H9 (cell line): Measurements from ENCODE around the gene MIOS. TPM values are rescaled to one million over a fixed set of nuclear protein-coding genes. Genes with fewer than 3 reads are reported as not detected.
"Not testable (repeated sequence)": the region's sequence is repeated elsewhere in the genome, so short reads cannot be mapped to it uniquely, and the experiment has no call there.

Experiments
- DNase-seq: peaks from one replicate; pipeline ENCODE4 v3.0.0-alpha.2; 2017
- H2AFZ ChIP-seq: one replicate; pipeline ENCODE4 v1.6.1; 2013; ENCODE audit warnings: mild to moderate bottlenecking, low read length, control low read depth, moderate library complexity
- H2AK5ac ChIP-seq: 2 replicates; pipeline ENCODE4 v1.6.1; 2013; ENCODE audit warnings: low read length, control low read depth, mixed read lengths; ENCODE audit not compliant: insufficient read length
- H2BK120ac ChIP-seq: one replicate; pipeline ENCODE4 v1.6.1; 2013; ENCODE audit warnings: low read depth, mild to moderate bottlenecking, low read length, control low read depth, inconsistent platforms; ENCODE audit not compliant: poor library complexity, severe bottlenecking
- H2BK12ac ChIP-seq: 2 replicates; pipeline ENCODE4 v1.6.1; 2013; ENCODE audit warnings: low read length, control low read depth, mixed read lengths, low read depth; ENCODE audit not compliant: insufficient read length
- H2BK15ac ChIP-seq: 2 replicates; pipeline ENCODE4 v1.6.1; 2013; ENCODE audit warnings: low read depth, low read length, control low read depth
- H2BK20ac ChIP-seq: one replicate; pipeline ENCODE4 v1.6.1; 2013; ENCODE audit warnings: low read depth, mild to moderate bottlenecking, low read length, control low read depth, inconsistent platforms; ENCODE audit not compliant: poor library complexity, severe bottlenecking
- H2BK5ac ChIP-seq: 2 replicates; pipeline ENCODE4 v1.6.1; 2013; ENCODE audit warnings: low read length, control low read depth, mixed read lengths; ENCODE audit not compliant: insufficient read length
- H3K14ac ChIP-seq: 2 replicates; pipeline ENCODE4 v1.6.1; 2013; ENCODE audit warnings: low read length, control low read depth; ENCODE audit not compliant: insufficient read depth
- H3K18ac ChIP-seq: 2 replicates; pipeline ENCODE4 v1.6.1; 2013; ENCODE audit warnings: low read depth, mild to moderate bottlenecking, mixed read lengths, low read length, control low read depth; ENCODE audit not compliant: insufficient read length
- H3K23ac ChIP-seq: 2 replicates; pipeline ENCODE4 v1.6.1; 2013; ENCODE audit warnings: low read length, control low read depth, mixed read lengths, low read depth; ENCODE audit not compliant: insufficient read length
- H3K23me2 ChIP-seq: 2 replicates; pipeline ENCODE4 v1.6.1; 2013; ENCODE audit warnings: low read depth, mild to moderate bottlenecking, mixed read lengths, low read length, control low read depth; ENCODE audit not compliant: insufficient read length, poor library complexity, severe bottlenecking
- H3K27ac ChIP-seq: 2 replicates; pipeline ENCODE4 v1.5.1; 2013; ENCODE audit warnings: low read length, control low read depth, mixed read lengths, low read depth; ENCODE audit not compliant: insufficient read length
- H3K27me3 ChIP-seq: 2 replicates; pipeline ENCODE4 v1.6.1; 2013; ENCODE audit warnings: low read length, control low read depth, inconsistent platforms; ENCODE audit not compliant: insufficient read depth
- H3K4ac ChIP-seq: 2 replicates; pipeline ENCODE4 v1.6.1; 2013; ENCODE audit warnings: low read depth, mild to moderate bottlenecking, control low read depth, inconsistent platforms, low read length, moderate library complexity
- H3K4me1 ChIP-seq: 2 replicates; pipeline ENCODE4 v1.6.1; 2013; ENCODE audit warnings: low read length, control low read depth, inconsistent platforms; ENCODE audit not compliant: insufficient read depth
- H3K4me2 ChIP-seq: 2 replicates; pipeline ENCODE4 v1.6.1; 2013; ENCODE audit warnings: low read length, control low read depth, mixed read lengths; ENCODE audit not compliant: insufficient read length, insufficient read depth
- H3K56ac ChIP-seq: 2 replicates; pipeline ENCODE4 v1.6.1; 2013; ENCODE audit warnings: low read depth, mild to moderate bottlenecking, mixed read lengths, low read length, control low read depth; ENCODE audit not compliant: insufficient read length
- H3K79me1 ChIP-seq: 2 replicates; pipeline ENCODE4 v1.6.1; 2013; ENCODE audit warnings: low read depth, mild to moderate bottlenecking, moderate library complexity, low read length, control low read depth, inconsistent platforms; ENCODE audit not compliant: insufficient read depth, poor library complexity, severe bottlenecking
- H3K79me2 ChIP-seq: 2 replicates; pipeline ENCODE4 v1.6.1; 2013; ENCODE audit warnings: low read length, control low read depth, inconsistent platforms; ENCODE audit not compliant: insufficient read depth
- H3K9ac ChIP-seq: 2 replicates; pipeline ENCODE4 v1.6.1; 2013; ENCODE audit warnings: low read length, control low read depth, mixed read lengths; ENCODE audit not compliant: insufficient read length; ENCODE audit errors: extremely low read depth
- H3K9me3 ChIP-seq: one replicate; pipeline ENCODE4 v1.6.1; 2013; ENCODE audit warnings: low read depth, low read length, inconsistent platforms; ENCODE audit not compliant: control insufficient read depth
- H3T11ph ChIP-seq: one replicate; pipeline ENCODE4 v1.6.1; 2013; ENCODE audit warnings: mild to moderate bottlenecking, low read length, control low read depth, inconsistent platforms
- H4K20me1 ChIP-seq: one replicate; pipeline ENCODE4 v1.6.1; 2013; ENCODE audit not compliant: control insufficient read depth, insufficient read length, insufficient read depth
- H4K5ac ChIP-seq: 2 replicates; pipeline ENCODE4 v1.6.1; 2013; ENCODE audit warnings: low read depth, mild to moderate bottlenecking, mixed read lengths, low read length, control low read depth; ENCODE audit not compliant: insufficient read length
- H4K8ac ChIP-seq: replicated peaks from 2 replicates; pipeline ENCODE4 v1.6.1; 2013; ENCODE audit warnings: low read length, control low read depth, mixed read lengths, low read depth; ENCODE audit not compliant: insufficient read length
- H4K91ac ChIP-seq: 2 replicates; pipeline ENCODE4 v1.6.1; 2013; ENCODE audit warnings: low read depth, mild to moderate bottlenecking, moderate library complexity, mixed read lengths, low read length, control low read depth; ENCODE audit not compliant: insufficient read length
- H3K27ac Mint-ChIP-seq, 3 experiments: 2 replicates in 2 of 3; 3 replicates in 1 of 3; pipeline ENCODE4 v1.8.0; 2020 to 2021; ENCODE audit warnings: mixed read lengths in 3 of 3, mild to moderate bottlenecking in 1 of 3, moderate library complexity in 1 of 3
- H3K27me3 Mint-ChIP-seq: 2 replicates; pipeline ENCODE4 v1.8.0; 2021; ENCODE audit warnings: low read depth, mild to moderate bottlenecking, moderate library complexity, mixed read lengths
- H3K36me3 Mint-ChIP-seq, 3 experiments: 2 replicates in 2 of 3; 3 replicates in 1 of 3; pipeline ENCODE4 v1.8.0; 2020 to 2021; ENCODE audit warnings: low read depth in 3 of 3, mixed read lengths in 3 of 3; ENCODE audit not compliant: insufficient read depth in 1 of 3
- H3K4me1 Mint-ChIP-seq, 2 experiments: 2 replicates each; pipeline ENCODE4 v1.8.0; 2020; ENCODE audit warnings: mixed read lengths in 2 of 2
- H3K4me3 Mint-ChIP-seq, 2 experiments: 2 replicates in 1 of 2; 3 replicates in 1 of 2; pipeline ENCODE4 v1.8.0; 2020 to 2021; ENCODE audit warnings: mild to moderate bottlenecking in 2 of 2, mixed read lengths in 2 of 2, moderate library complexity in 1 of 2
- H3K9me3 Mint-ChIP-seq, 2 experiments: 2 replicates in 1 of 2; 3 replicates in 1 of 2; pipeline ENCODE4 v1.8.0; 2020; ENCODE audit warnings: mild to moderate bottlenecking in 2 of 2, mixed read lengths in 2 of 2, moderate library complexity in 1 of 2
- WGBS: extraction: QIAGEN DNeasy Blood & Tissue Kit; methylation state at CpG from one replicate; pipeline ENCODE4 v1.1.7; 2013; ENCODE audit warnings: missing lambda C conversion rate, low lambda C conversion rate, mixed read lengths; ENCODE audit not compliant: insufficient read length; ENCODE audit errors: extremely low coverage; 5-methylcytosine and 5-hydroxymethylcytosine counted together
- total RNA-seq: library from RNA; stranded (reverse); gene quantifications from 2 replicates; pipeline ENCODE4 v1.2.1, GENCODE V29; 2021
- TF ChIP-seq, protein P1 (sequence below): fragments of 200-600 bp; sonication (generic); conservative IDR thresholded peaks from 3 replicates; pipeline ENCODE4 v1.8.0; 2021; ENCODE audit warnings: antibody characterized with exemption, mild to moderate bottlenecking

The MIOS gene
- total RNA-seq, 1 experiment from 2014 or later, result 46.4 TPM

DNA sequence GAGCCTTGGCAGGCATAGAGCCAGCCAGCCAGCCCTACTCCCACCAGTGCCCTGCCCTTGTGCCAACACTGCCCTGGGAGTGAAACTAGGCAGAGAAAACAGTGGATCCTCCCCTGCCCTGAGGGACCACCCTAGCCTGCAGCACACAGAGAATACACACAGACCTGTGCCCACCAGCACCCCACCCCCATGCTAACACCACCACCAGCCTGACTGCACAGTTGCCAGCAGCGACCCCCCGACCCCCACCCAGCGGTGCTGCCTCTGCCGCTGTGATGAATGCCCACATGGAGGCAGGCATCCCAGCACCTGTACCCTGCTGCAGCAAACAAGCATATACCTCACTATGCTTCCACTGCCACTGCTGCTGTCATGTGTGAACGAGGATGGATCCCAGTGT lies 9.4 kb upstream of the MIOS start:
- H3K4me2 ChIP-seq, result no peak overlapping the region
- no peak overlapping the region for H3K23ac ChIP-seq
- no peak overlapping the region for H3T11ph ChIP-seq
- no peak overlapping the region for H3K4ac ChIP-seq
- no peak overlapping the region for H2BK15ac ChIP-seq
- H3K23me2 ChIP-seq, result no peaks in the 10 kb centered on the region
- no peak overlapping the region for H3K56ac ChIP-seq
- no peaks in the 10 kb centered on the region for H3K79me1 ChIP-seq
- Mint-ChIP-seq H3K4me3 (no peak overlapping the region), H3K27ac (no peak overlapping the region), H3K36me3 (peaks cover 7 to 35% (median 9%) of the 10 kb centered on the region in 3 experiments; a peak in 5 of 7 replicates), H3K27me3 (no peaks in the 10 kb centered on the region; the same call in 1 of the 2 replicates), H3K4me1 (peaks cover 0 to 8% of the 10 kb centered on the region in 2 experiments; a peak in 1 of 4 replicates), H3K9me3 (peaks cover 10 to 14% of the 10 kb centered on the region in 2 experiments)
- H2BK5ac ChIP-seq, result no peak overlapping the region
- H4K20me1 ChIP-seq, result no peaks in the 10 kb centered on the region
- no peak overlapping the region for H2BK20ac ChIP-seq
- no peak overlapping the region for H2AFZ ChIP-seq
- TF ChIP-seq, protein P1, sequence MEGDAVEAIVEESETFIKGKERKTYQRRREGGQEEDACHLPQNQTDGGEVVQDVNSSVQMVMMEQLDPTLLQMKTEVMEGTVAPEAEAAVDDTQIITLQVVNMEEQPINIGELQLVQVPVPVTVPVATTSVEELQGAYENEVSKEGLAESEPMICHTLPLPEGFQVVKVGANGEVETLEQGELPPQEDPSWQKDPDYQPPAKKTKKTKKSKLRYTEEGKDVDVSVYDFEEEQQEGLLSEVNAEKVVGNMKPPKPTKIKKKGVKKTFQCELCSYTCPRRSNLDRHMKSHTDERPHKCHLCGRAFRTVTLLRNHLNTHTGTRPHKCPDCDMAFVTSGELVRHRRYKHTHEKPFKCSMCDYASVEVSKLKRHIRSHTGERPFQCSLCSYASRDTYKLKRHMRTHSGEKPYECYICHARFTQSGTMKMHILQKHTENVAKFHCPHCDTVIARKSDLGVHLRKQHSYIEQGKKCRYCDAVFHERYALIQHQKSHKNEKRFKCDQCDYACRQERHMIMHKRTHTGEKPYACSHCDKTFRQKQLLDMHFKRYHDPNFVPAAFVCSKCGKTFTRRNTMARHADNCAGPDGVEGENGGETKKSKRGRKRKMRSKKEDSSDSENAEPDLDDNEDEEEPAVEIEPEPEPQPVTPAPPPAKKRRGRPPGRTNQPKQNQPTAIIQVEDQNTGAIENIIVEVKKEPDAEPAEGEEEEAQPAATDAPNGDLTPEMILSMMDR, result no peak
- H3K27me3 ChIP-seq, result no peaks in the 10 kb centered on the region
- H3K79me2 ChIP-seq, result no peaks in the 10 kb centered on the region
- no peaks in the 10 kb centered on the region for H3K9me3 ChIP-seq
- WGBS, result no CpG with 5 or more reads among the region's 5 CpGs
- no peak for DNase-seq
- H4K91ac ChIP-seq, result no peak overlapping the region
- no peak overlapping the region for H4K5ac ChIP-seq
- no peak overlapping the region for H2BK12ac ChIP-seq
- H2AK5ac ChIP-seq, result no peak overlapping the region
- no peak overlapping the region for H3K14ac ChIP-seq
- no peaks in the 10 kb centered on the region for H3K4me1 ChIP-seq
- H3K18ac ChIP-seq, result no peak overlapping the region
- H3K9ac ChIP-seq, result no peak overlapping the region
- no peak overlapping the region for H4K8ac ChIP-seq
- no peak overlapping the region for H2BK120ac ChIP-seq
- no peak overlapping the region for H3K27ac ChIP-seq

DNA sequence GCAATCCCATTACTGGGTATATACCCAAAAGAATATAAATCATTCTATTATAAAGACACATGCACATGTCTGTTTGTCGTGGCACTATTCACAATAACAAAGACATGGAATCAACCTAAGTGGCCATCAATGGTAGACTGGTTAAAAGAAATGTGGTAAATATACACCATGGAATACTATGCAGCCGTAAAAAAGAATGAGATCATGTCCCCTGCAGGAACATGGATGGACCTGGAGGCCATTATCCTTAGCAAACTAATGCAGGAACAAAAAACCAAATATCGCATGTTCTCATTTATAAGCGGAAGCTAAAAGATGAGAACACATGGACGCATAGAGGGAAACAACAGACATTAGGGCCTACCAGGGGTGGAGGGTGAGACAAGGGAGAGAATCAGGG lies 5.1 kb upstream of the MIOS start:
- H3K4me1 Mint-ChIP-seq, H2BK15ac ChIP-seq, H2AFZ ChIP-seq, H3K23ac ChIP-seq, H3K4me3 Mint-ChIP-seq, H3K27me3 Mint-ChIP-seq, H3K79me1 ChIP-seq, H3K9ac ChIP-seq, H2BK20ac ChIP-seq, H4K8ac ChIP-seq, DNase-seq, H3K23me2 ChIP-seq, H2AK5ac ChIP-seq, H4K91ac ChIP-seq, H4K20me1 ChIP-seq, H2BK120ac ChIP-seq, H3K4me1 ChIP-seq, H3K4me2 ChIP-seq, H3K79me2 ChIP-seq, H4K5ac ChIP-seq, H2BK12ac ChIP-seq, H3K18ac ChIP-seq, H3K27ac ChIP-seq, H2BK5ac ChIP-seq, H3K27ac Mint-ChIP-seq, H3K27me3 ChIP-seq, H3K56ac ChIP-seq, H3T11ph ChIP-seq, H3K4ac ChIP-seq, H3K14ac ChIP-seq, H3K9me3 ChIP-seq: not testable (repeated sequence)
- peaks cover 7 to 35% (median 9%) of the 10 kb centered on the region in 3 experiments; a peak in 5 of 7 replicates for H3K36me3 Mint-ChIP-seq
- H3K9me3 Mint-ChIP-seq, result peaks cover 10 to 14% of the 10 kb centered on the region in 2 experiments
- whole genome bisulfite sequencing, result no CpG with 5 or more reads among the region's 5 CpGs
